ENCODE data around the gene USP49.

GRCh38 chr6:41871691-41872090, 23.5 kb downstream of the USP49 start:
- no peak for TF ChIP-seq CTCF (IDR thresholded peaks at IDR 0.05 in 4 of 5, conservative IDR thresholded peaks at IDR 0.05 in 1 of 5)
- TF ChIP-seq POLR2A (IDR thresholded peaks at IDR 0.05) = no peak
